ENCODE data around the gene ZACN. TPM values are rescaled to one million over a fixed set of nuclear protein-coding genes. Genes with fewer than 3 reads are reported as not detected.

The ZACN gene
- total RNA-seq, 1 donor from 2014 or later: 0.29 TPM

DNA sequence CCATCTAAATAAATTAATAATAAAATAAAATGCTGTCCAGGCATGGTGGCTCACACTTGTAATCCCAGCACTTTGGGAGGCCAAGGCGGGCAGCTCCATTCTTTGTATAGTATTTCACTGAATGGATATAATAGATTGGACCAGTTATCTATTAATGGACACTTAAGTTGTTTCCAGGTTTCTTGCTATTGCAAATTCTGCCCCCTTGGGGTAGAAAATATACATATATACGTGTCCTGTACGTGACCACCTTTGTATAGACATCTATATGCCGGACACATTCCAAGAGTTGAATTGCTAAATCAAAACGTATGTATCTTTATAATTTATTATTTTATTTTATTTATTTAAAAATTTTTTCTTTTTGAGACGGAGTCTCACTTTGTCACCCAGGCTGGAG is 28.5 kb downstream of the ZACN start:
- TF ChIP-seq, protein P1, sequence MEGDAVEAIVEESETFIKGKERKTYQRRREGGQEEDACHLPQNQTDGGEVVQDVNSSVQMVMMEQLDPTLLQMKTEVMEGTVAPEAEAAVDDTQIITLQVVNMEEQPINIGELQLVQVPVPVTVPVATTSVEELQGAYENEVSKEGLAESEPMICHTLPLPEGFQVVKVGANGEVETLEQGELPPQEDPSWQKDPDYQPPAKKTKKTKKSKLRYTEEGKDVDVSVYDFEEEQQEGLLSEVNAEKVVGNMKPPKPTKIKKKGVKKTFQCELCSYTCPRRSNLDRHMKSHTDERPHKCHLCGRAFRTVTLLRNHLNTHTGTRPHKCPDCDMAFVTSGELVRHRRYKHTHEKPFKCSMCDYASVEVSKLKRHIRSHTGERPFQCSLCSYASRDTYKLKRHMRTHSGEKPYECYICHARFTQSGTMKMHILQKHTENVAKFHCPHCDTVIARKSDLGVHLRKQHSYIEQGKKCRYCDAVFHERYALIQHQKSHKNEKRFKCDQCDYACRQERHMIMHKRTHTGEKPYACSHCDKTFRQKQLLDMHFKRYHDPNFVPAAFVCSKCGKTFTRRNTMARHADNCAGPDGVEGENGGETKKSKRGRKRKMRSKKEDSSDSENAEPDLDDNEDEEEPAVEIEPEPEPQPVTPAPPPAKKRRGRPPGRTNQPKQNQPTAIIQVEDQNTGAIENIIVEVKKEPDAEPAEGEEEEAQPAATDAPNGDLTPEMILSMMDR (conservative IDR thresholded peaks at IDR 0.05): peak; percentile 63
- no peak overlapping the region for H3K4me3 Mint-ChIP-seq
- H3K9me3 Mint-ChIP-seq: no peaks in the 10 kb centered on the region
- H3K27me3 Mint-ChIP-seq: no peaks in the 10 kb centered on the region
- DNase-seq (ENCODE audit: extremely low spot score, unreplicated experiment): no peak
- no peaks in the 10 kb centered on the region for H3K36me3 Mint-ChIP-seq
- peaks cover 16% of the 10 kb centered on the region for H3K4me1 Mint-ChIP-seq (ENCODE audit: unreplicated experiment)
- no peak overlapping the region for H3K27ac Mint-ChIP-seq

DNA sequence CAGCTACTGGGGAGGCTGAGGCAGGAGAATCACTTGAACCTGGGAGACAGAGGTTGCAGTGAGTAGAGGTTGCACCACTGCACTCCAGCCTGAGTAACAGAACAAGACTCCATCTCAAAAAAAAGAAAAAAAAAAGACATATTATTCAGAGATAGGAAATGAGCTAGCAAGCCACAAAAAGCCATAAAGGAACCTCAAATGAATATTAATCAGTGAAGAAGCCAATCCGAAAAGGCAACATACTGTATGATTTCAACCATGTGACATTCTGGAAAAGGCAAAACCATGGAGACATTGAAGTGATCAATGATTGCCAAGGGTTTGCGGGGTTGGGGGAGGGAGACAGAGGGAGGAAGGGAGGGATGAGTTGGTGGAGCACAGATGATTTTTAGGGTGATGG is 33.0 kb downstream of the ZACN start:
- H3K27ac Mint-ChIP-seq: no peak overlapping the region
- H3K9me3 Mint-ChIP-seq: no peaks in the 10 kb centered on the region
- DNase-seq (ENCODE audit: extremely low spot score, unreplicated experiment): no peak
- H3K4me3 Mint-ChIP-seq: no peak overlapping the region
- TF ChIP-seq, protein P1 (conservative IDR thresholded peaks at IDR 0.05): no peak
- H3K27me3 Mint-ChIP-seq: no peaks in the 10 kb centered on the region
- H3K4me1 Mint-ChIP-seq (ENCODE audit: unreplicated experiment): no peaks in the 10 kb centered on the region
- no peaks in the 10 kb centered on the region for H3K36me3 Mint-ChIP-seq

DNA sequence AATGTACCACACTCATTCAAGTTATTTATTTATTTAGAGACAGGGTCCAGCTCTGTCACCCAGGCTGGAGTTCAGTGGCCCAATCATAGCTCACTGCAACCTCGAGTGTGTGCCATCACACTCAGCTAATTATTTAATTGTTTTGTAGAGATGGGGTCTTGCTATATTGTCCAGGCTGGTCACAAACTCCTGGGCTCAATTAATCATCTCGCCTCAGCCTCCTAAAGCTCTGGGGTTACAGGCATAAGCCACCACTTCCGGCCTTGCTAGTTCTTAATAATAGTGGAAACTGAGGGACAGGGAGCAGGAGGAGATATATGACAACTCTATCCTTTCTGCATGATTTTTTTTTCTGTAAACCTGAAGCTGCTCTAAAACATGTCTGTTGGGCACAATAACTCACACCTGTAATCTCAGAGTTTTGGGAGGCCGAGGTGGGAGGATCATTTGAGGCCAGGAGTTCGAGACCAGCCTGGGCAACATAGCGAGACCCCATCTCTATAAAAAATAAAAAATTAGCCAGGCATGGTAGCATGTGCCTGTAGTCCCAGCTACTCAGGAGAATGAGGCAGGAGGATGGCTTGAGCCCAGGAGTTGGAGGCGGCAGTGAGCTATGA is 36.3 kb downstream of the ZACN start:
- Mint-ChIP-seq H3K4me1 (ENCODE audit: unreplicated experiment) (peaks cover 5% of the 10 kb centered on the region), H3K4me3 (no peak overlapping the region), H3K27me3 (no peaks in the 10 kb centered on the region), H3K36me3 (no peaks in the 10 kb centered on the region), H3K27ac (no peak overlapping the region), H3K9me3 (no peaks in the 10 kb centered on the region)
- TF ChIP-seq, protein P1 (conservative IDR thresholded peaks at IDR 0.05): no peak
- no peak for DNase-seq (ENCODE audit: extremely low spot score, unreplicated experiment)

DNA sequence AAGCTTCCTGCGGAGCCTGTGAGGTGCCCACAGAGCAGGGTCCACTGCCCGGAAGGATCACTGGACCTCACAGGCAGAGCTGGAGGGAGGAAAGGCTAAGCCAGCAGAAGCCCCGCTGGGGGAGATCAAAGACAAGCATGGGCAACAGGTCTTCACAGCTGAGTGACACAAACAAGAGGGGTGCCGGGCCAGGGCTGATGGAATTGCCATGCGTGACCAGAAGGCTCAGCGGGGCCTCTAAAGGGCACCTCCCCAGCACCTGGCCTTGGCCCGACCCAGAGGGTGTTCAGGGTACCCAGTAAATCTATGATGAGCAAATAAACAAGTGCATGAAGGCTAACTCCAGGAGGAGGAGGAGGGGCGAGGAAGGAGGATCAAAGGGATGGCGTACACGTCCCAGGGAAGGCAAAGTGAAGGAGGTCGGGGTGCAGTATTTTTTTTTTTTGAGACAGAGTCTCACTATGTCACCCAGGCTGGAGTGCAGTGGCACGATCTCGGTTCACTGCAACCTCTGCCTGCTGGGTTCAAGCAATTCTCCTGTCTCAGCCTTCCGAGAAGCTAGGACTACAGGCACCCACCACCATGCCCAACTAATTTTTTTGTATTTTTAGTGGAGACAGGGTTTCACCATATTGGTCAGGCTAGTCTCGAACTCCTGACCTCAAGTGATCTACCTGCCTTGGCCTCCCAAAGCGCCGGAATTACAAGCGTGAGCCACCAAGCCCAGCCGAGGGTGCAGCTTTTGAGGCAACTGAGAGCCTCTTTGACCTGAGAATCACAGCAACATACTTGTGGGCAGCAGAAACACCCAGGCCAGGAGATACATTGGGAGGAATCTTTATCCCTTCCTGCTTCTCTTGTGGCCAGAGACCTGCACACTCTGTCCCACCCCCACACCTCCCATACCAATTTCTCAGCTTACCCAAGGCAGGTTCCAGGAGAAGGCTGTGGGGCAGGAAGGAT is 40.7 kb downstream of the ZACN start:
- Mint-ChIP-seq H3K27me3 (no peaks in the 10 kb centered on the region), H3K4me1 (ENCODE audit: unreplicated experiment) (peaks cover 9% of the 10 kb centered on the region), H3K27ac (no peak overlapping the region), H3K4me3 (no peak overlapping the region), H3K36me3 (no peaks in the 10 kb centered on the region), H3K9me3 (no peaks in the 10 kb centered on the region)
- DNase-seq (ENCODE audit: extremely low spot score, unreplicated experiment): no peak
- TF ChIP-seq, protein P1 (conservative IDR thresholded peaks at IDR 0.05): no peak

DNA sequence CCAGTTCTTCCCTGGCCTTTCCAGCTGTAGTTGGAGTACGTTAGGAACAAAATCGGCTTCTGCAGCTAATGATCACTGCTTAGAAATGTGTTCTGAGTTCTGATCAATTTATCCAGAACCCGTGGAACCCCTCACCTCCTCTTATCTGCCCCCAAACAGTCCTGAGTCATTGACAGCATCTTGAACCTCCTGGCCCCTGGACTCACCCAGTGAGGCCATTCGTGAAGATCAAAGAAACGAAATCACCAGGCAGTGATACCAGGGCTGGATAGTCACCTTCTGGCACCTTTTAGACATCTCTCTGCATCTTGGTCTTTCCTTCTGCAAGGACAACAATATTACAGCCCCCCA is 41.7 kb downstream of the ZACN start:
- H3K27ac Mint-ChIP-seq: no peak overlapping the region
- no peaks in the 10 kb centered on the region for H3K27me3 Mint-ChIP-seq
- H3K9me3 Mint-ChIP-seq: no peaks in the 10 kb centered on the region
- no peak for DNase-seq (ENCODE audit: extremely low spot score, unreplicated experiment)
- H3K36me3 Mint-ChIP-seq: no peaks in the 10 kb centered on the region
- TF ChIP-seq, protein P1 (conservative IDR thresholded peaks at IDR 0.05): no peak
- H3K4me1 Mint-ChIP-seq (ENCODE audit: unreplicated experiment): peaks cover 9% of the 10 kb centered on the region
- no peak overlapping the region for H3K4me3 Mint-ChIP-seq
